NCI-H187 (cell line): ENCODE results near the gene SH2D3C.

Source experiments
- DNase-seq, 2 experiments: peaks; one replicate each; lab custom pipeline; 2025; lab: John Stamatoyannopoulos, UW

Gene SH2D3C

DNA sequence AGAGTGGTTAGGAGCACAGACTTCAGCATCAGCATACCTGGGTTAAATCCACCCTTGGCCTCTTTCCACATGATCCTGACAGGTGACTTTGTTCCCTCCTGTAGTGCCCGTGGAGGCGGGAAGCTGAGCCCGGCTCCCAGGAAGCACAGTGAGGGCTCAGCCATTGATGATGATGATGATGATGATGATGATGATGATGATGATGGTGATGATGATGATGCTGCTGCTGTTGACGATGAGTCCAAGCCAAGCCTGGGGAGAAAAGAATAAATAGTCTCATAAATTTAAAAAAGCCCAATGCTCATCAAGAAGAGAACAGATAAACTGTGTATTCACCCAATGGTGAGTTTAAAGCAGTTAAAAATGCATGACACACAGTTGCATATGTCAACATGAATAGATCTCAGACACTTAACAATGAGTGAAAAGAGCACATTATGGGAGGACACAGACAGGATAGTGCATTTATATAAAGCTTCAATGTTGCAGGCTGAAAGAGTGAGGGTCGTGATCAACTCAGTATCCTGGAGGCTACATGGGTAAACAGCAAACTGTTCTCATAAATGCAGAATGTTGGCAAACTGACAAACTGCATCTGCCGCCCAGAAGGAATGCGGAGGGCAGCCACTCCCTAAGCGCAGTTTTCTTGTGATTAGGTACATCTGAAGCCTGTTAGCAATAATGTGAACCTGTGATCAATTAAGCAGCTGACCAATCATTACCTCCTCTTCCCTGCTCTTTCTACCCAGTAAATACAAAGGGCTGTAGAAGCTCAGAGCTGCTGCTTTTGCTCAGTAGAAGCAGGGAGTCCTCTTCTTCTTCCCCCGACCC, 83.4 kb downstream of the SH2D3C start:
- DNase-seq: no peak

- DNase-seq: no peak
Observed at GRCh38 chr9:127693697-127694096, 84.8 kb downstream of the SH2D3C start.

- DNase-seq: no peak
Observed at GRCh38 chr9:127693143-127693542, 85.3 kb downstream of the SH2D3C start.

DNA sequence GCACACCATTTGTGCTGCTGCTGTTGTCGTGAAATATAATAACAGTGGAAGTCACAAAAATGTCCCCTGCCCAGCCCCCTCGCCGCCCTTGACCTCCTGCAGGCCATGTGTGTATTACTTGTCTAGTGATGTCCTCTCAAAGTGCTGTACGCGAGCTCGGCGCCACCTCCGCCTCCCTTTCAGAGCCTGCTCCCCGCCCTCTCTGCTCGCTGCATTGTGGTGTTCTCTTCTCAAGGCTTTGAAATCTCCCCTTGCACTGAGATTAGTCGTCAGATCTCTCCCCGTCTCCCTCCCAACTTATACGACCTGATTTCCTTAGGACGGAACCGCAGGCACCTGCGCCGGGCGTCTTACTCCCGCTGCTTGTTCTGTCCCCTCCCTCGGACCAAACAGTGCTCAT, 86.4 kb downstream of the SH2D3C start:
- DNase-seq: no peak

- no peak for DNase-seq
Observed at GRCh38 chr9:127690735-127691134, 87.7 kb downstream of the SH2D3C start.

DNA sequence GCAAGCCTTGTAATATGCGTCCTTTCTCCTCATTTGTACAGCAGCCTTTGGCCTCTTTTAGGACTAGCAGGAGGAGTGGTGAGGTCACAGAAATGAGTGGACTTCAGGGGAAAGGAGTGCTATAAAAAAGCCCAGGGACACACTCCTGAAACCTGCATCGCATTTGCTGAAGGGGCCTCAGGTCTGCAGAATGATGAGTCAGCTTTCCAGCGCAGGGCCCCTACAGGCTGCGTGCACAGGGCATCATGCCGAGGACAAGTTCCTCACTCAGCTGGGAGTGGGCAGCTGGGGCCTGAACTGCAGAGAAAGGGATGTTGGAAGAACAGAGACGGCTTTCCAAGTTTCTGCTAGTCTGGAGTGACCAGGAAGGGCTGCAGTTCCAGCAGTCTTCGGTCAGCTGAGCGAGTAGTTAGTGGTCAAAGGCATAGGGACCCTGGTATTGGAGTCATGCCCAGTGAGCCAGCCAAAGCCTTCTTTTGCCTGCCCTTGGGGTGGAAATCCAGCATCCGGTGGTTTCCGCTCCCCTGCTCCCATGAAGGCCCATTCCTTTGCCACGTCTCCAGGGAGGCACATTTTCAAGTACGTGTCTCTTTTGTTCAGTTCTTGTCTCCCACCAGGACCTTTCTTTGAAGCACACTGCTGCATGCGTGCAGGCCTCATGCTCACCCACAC, 89.0 kb downstream of the SH2D3C start:
- DNase-seq: no peak
